Ecto neural progenitor cell (in vitro differentiated cells): Measurements from ENCODE around the gene RASGEF1C.
A peak's percentile ranks its signal among the peaks of the same experiment; 100 is the strongest.

Experiments
- DNase-seq: peaks from one replicate; pipeline ENCODE4 v3.0.0-alpha.2; 2018; ENCODE audit warnings: low spot score

Gene RASGEF1C

DNA sequence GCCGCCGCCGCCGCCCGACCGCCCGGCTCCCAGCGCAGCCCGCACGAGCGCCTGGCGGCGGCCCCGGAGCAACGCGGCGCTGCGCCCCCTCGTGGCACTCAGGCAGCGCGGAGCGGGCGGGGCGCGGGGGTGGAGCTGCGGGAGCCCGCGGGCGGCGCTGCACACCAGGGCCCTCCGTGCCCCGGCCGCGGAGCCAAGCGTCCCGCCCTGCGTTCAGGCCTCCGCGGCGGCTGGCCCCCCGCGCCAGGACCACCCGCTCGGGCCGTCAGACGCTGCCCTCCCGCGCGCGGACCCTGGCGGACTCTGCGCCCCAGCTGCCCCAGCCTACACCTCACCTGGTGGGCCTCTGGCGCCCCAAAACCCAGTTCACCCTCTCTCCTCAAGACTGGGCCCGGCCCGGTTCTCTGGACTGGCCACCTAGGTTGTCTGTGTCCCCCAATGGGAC, at the start of gene RASGEF1C:
Gene RASGEF1C (minus strand): TSS at position 75 of the 445 bp plus-strand sequence. CDS start 71,159 bp downstream, outside the sequence.
- DNase-seq, result peak; percentile 85

DNA sequence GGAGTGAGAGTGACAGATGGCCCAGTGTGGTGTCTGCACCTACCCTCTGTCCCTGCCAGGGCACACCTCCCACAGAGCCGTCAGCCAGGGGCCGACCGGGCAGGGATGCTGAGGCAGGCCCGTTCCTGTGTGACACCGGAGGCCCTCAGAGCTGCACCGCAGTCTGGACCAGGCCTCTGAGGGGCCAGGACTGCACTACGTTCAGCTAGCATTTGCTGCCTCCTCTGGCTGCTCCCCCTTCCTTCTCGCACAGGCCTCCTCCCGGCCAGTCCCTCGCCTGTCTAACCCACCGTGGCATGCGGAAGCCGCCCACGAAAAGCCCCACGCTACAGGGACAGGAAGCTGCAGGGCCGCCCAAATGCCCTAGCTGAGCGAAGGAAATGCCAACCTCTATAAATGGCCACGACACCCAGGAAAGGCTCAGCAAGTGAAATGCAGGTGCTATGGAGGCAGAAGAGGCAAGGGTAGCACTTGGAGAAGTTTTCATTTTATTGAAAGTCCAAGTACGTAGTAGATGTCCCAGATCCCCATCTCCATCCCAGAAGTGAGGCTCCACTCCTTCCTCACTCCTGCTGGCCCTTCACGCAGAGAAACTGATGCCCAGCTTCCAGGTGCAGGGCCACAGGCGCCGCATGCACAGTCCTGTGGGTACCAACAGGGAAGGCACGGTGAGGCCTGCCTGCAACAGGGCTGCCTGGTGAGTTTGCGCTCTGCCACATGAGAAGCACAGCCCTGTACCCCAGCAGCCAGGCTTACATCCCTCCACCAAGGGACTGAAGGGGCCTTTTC, 44.2 kb upstream of the RASGEF1C start:
- no peak for DNase-seq

DNA sequence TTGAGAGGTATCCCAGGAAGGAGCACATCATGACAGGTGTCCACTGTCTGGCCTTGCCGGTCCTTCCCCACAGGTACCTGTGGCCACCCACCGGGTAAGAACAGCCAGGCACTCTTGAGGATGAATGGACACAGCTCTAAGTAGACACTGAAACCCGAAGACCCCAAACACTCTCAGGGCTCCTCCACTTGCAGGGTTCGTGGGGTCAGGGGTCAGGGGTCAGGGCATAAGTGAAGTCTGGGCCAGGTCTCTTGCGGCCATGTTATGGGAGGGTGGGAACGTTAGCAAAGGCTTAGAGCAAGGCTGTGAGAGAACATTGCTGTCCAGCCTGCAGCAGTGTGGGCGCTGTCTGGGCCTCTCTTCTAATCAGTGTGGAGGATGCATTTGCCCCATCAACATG, 42.9 kb upstream of the RASGEF1C start:
- DNase-seq, result no peak

DNA sequence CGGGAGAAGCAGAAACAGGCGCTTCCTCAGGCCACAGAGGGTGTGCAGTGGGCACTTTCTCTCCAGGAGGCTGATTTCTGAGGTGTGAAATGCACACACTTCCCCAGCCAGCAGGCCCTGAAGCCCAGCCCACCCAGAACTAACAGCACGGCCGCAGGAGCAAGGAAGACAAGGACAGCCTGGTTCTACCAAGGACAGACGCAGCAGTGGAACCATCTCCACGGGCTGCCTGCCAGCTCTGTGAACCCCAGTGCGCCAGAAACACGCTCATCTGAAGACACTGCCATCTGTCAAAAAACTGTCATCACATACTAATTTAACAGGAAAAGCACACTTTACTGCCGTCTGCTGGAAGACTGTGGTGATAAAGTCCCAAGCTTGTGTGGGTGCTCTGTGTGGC, 42.1 kb upstream of the RASGEF1C start:
- no peak for DNase-seq

DNA sequence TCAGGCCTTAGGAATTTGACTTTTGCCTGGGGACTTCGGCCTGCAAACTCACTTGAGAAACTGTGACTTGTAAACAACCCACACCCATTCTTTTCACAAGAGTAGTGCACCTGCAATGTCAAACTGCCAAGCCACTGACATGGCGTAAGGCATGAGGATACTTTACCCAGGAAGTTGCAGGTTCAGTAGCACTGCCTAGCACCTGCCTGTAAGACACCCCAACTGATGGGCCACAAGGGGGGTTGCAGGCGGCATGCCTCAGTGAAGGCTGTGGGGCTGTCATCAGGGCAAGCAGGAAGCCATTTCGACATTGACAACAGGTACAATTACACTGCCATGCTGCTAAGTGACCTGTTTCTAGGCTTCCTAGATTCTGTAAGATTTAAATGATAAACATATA, 41.3 kb upstream of the RASGEF1C start:
- DNase-seq, result no peak

DNA sequence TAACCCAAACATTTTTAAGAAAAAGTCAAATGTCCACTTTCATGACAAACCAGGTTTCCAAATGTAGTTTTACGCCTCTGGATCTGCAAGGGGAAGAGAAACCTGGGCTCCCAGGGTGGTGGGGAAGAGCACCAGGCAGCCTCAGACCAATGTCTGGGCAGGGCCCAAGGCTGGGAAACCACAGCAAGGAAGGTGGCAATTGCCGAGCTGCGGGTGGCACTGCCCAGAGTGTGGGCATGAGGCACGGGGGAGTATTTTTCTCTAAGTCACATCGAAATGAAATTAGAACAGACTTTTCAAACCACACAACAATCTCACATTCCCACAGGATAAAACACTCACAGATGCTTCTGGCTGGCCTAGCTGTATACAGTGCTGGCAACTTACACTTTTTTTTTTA, 32.6 kb upstream of the RASGEF1C start:
- DNase-seq, result no peak

DNA sequence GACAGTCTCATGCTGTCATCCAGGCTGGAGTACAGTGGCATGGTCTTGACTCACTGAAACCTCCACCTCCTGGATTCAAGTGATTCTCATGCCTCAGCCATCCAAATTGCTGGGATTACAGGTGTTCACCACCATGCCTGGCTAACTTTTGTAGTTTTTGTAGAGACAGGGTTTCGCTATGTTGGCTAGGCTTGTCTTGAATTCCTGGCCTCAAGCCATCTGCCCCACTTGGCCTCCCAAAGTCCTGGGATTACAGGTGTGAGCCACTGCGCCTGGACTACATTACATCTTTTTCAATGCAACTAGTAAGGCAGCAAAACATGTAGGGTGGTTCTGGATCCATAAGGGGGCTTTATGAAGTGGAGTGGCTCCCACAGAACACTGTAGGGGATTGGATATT, 29.6 kb upstream of the RASGEF1C start:
- DNase-seq, result no peak

DNA sequence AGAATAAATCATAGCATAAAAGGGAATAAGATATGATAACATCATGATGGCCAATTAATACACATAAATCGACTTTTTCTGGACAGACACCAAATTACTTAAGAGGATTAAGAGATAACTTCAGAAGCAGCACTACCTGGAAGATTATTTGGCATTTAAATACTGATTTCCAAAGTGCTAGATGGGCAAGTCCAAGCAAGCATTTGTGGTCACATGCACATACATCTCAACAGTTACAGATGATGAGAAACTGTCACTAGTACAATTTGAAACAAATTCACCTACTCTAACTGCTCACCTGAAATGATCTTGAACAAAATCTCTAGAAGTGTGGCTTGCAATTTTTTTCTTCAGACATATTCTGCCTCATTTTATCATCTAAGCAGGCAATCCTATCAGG, 26.8 kb upstream of the RASGEF1C start:
- no peak for DNase-seq

DNA sequence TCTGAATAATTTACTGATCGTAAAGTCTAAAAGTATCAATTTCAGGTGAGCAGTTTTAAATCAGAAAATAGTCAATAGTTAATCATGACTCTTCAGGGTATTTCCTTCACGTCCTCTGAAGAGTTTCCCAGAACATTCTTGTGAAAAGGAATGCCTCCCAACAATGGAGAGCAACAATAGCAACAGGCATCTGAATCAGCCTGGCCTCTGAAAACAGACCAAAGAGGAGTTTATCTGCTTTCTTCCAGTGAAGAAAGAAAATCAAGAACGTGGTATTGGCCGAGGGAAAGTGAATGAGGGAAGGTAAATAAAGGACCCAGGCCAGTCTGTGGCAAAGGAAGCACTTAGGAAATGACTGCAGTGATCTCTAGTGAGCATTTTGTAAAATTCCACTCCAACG, 26.1 kb upstream of the RASGEF1C start:
- DNase-seq, result no peak

DNA sequence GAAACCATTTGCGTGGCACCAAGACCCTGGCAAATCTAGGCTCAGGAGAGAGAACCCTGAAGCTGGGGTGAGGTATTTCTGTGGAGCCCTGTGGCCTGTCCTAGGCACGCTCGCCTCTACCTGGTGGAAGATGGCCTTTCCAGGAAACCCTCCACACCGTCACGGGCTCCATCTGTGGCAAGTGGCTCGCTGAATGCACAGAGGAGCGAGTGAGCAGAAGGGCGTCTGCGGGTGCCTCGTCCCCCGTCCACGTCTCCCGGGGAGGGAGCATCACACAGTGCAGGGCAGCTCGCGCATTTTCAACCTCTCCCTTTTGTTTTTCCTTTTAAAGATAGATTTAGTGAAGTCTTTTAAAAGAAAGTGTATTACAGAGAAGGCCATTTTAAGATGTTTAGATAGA, 25.3 kb upstream of the RASGEF1C start:
- DNase-seq, result no peak

DNA sequence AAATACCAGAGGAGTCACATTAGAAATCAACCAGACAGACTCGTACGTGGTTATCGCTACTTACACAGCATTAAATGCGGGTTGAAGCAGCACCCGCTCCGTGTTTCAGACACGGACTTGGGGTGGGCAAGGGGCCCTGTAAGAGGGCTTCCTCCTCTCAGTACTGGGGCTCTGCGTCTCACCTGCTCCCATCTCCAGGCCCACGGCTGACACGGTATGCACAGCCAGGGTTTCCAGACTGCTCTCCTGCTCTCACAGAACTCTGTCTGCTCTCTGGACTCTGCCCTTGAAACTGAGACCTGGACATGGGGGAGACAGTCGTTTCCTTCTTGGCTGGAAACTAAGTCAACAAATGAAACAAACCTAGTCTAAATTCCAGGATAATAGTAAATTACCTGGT, 24.7 kb upstream of the RASGEF1C start:
- DNase-seq, result no peak

DNA sequence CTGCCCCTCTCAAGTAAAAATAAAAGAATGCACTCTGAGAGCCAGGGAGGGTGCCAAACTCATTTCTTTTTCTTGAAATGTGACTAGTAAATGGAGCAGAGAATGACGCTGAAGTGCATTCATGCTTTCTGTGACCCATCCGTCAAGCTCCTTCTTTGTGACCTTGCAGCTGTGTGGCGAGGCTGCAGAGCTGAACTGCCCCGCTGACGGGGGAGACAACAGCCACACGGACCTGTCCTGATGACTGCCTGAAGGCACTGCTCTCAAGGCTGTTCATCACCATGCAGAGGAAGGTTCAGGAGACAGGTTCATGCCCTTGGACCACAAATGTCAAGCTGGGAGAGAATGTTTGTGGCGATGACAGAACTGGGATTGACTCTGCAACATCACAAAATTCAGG, 21.0 kb upstream of the RASGEF1C start:
- no peak for DNase-seq

DNA sequence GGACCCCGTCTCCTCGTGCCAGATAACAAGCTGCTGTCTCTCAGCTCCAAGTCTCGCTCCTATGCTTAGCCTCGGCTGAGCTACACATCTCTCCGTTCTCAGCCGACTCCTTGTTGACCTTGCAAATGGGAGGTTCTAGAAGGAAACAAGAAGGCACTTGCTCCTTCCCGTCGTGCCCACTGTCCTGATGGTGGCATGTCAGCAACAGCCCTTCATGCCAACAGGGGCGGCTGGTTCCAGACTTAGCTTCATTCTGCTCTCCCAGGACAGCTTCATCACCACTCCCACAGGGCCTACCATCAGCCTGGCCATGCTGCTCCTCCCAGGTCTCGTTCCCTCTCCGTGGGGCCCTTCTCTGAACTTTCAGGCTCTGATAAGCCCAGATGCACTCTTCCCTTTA, 13.0 kb upstream of the RASGEF1C start:
- DNase-seq, result no peak

DNA sequence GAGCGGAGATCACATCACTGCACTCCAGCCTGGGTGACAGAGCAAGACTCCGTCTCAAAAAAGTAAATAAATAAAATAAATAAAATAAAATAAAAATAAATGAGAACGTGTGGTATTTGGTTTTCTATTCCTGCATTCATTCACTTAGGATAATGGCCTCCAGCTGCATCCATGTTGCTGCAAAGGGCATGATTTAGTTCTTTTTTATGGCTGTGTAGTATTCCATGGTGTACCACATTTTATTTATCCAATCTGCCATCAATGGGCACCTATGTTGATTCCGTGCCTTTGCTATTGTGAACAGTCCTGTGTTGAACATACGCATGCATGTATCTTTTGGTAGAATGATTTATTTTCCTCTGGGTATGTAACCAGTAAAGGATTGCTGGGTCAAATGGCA, 8.8 kb upstream of the RASGEF1C start:
- DNase-seq, result no peak

DNA sequence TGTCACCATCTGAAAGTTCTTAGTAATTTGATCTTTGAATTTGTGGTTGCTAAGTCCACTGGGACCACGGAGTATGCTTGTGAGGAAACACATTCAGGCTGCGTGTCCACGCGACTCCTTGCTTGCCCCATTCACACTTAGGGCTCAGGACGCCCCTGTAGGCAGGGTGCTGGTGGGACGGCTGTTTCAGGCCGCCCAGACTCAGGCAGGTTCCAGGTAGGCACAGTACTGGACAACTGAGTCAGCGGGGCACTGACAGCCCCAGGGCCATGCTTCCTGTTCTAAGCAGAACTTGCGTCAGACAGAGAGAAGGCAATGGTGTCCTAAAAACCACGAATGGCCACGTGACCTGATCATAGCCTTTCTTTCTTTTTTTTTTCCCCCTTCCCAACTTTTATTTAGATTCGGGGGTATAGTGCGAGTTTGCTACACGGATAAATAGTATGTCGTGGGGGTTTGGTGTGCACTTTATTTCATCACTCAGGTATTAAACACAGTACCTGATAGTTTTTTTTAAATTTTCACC, 7.7 kb upstream of the RASGEF1C start:
- DNase-seq, result no peak

DNA sequence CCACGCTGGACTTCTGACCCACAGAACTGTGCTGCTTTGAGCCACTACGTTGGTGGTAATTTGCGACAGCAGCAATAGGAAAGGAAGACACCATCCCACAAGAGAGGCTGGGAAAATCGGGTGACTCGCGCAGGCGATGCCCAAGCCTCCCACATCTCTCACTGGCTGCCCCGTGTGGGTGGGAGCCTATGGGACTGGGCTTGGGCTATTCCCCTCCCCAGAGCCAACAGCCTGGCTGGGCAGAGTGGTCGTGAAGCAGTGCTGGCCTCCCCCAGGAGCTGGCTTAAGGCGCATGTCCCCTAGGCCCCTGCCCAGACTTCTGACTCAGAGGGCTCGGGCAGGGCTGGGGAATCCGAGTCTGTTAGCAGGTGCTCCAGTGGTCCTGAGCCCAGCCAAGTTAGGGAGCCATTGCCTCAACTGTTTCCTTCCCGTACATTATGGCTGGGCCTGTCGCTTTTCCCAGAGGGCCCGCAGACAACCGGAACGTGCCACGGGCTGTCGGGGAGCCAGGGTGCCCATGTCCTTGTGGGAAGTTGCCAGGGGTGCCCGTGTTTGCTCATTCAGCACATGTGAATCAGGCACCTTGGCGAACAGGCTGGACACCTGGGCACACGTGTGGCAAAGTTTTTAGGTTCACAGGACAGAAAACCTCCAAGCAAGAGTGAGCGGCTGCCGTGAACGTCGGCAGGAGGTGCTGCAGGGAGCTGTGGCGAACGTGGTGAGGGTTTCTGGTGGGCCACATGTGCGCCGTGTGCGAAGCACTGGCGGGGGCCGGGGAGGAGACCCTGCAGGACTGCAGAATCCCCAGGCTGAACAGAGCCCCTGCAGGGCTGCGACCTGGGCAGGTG, 7.0 kb upstream of the RASGEF1C start:
- no peak for DNase-seq

DNA sequence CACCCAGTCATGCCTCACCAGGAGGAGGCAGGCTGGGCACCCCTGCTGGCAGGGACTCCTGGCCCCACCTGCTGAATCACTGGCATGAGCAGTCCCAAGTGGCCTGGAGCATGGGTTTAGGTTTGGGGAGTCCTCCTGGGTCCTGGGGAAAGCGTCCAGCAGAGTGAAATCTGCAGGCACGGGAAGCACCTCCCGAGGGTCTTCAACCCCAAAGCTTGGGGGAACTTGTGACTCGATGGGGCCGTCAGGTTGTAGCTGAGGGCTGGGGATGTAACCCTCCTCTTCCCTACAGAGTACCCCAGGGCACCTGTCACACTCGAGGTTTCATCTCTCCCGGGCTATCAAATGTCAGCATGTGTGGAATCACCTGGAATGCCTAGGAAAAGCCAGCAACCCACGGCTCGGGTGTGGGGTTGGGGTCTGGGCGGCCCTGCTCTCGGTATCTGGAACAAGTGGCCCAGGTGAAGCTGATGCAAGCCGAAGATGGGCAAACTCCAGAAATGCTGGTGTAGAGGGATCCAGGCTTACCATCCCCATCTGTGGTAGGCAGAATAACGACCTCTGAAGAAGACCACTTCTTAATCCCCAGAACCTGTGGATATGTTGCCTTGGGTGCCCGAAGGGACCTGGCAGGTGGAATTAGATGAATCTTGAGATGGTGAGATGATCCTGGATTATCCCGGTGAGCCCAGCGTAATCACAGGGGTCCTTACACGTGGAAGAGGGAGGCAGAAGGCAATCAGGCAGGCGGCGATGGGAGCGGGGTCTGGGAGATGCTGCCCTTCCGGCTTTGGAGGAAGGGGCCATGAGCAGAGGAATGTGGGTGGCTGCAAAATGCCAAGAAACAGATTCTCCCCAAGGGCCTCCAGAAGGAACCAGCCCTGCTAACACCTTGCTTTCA, 6.1 kb upstream of the RASGEF1C start:
- no peak for DNase-seq

DNA sequence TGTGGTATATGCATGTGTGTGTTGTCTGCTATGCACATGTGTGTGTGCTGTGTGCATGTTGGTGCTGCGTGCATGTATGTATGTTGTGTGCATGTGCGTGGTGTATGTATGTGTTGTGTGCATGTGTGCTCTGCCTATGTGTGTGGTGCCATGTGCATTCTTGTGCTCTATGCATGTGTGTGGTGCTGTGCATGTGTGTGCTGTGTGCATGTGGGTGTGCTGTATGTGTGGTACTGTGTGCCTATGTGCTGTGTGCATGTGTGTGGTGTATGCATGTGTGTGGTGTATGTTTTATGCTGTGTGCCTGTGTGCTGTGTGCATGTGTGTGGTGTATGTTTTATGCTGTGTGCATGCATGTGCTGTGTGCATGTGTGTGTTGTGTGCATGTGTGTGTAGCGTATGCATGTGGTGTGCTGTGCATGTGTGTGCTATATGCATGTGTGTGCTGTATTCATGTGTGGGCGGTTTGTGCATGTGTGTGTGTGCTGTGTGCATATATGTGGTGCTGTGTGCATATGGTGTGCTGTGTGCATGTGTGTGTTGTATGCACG, 4.7 kb upstream of the RASGEF1C start:
- DNase-seq, result no peak

DNA sequence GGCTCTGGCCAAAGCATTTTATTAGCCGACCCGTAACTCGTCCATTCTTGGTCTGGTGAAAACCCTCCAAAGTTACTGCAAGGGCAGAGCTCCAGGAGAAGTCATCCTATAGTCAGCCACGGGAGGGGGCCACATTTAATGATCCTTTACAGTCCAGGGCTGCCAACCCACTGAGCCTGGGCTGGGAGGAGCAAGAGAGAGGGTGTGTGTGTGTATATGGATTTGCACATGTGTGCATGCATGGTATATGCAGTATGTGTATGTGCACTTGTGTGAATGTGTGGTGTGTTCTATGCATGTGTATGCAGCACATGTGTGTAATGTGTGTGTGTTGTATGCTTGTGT, 4.2 kb upstream of the RASGEF1C start:
- no peak for DNase-seq

DNA sequence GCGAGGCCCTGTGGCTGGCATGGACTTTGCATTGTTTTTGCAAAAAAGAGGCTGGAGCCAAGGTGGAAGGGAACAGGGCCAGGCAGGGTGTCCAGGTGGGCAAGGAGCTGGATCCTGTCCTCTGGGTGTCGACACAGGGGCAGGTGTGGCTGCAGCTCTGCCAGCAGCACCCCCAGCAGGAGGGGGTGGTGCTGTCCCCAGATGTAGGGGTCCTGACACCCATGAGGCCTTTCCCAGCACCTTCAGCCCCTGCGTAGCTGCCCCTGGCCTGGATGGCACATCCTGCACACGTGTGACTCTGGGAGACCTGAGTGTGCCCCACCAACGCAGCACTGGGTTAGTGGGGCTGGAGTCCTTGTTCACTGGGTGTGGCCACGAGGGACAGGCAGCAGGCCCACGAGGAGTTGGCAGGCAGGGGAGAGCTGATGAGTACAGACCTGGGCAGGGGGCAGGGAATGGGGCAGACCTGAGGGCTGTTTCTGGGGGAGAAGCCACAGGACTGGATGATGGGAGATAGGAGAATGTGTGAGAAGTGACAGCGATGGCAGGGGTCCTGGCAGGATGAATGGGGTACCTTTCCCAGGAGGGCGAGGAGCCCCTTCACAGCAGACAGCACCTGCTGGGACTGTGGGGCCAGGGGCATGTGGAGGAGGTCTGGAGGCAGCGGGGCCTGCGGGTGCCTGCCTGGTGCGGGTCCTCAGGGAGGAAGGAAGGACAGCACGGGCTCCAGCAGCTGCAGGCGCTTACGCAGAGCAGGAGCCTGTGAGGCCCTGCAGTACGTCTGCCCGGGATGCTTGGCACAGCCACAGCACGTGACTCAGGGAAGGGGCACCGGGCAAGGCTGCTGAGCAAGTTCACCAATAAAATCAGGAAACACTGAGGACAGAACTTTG, 3.6 kb upstream of the RASGEF1C start:
- DNase-seq, result no peak

DNA sequence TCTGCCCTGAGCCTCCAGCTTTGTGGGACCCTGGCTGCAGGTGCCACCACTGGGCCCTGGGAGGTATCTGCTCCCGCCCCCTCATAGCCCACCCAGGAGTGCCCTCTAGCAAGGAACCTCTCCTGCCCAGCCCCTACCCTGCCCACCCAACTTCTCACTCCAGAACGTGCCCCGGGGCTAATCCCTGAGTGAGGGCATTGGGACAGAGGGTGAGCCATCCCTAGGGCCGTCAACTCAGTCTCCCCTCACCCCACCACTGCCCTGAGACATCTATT, 2.7 kb upstream of the RASGEF1C start:
- DNase-seq, result no peak
